GM19452 (cell line): ENCODE measurements around the gene IDNK.
A peak's percentile ranks its signal among the peaks of the same experiment; 100 is the strongest.
"Not testable (repeated sequence)": the region's sequence is repeated elsewhere in the genome, so short reads cannot be mapped to it uniquely, and the experiment has no call there.

Source experiments
- ATAC-seq: cut with Tn5 transposase; IDR thresholded peaks from one replicate; pipeline ENCODE4 v1.9.1; 2021; ENCODE audit not compliant: unreplicated experiment

Gene IDNK

DNA sequence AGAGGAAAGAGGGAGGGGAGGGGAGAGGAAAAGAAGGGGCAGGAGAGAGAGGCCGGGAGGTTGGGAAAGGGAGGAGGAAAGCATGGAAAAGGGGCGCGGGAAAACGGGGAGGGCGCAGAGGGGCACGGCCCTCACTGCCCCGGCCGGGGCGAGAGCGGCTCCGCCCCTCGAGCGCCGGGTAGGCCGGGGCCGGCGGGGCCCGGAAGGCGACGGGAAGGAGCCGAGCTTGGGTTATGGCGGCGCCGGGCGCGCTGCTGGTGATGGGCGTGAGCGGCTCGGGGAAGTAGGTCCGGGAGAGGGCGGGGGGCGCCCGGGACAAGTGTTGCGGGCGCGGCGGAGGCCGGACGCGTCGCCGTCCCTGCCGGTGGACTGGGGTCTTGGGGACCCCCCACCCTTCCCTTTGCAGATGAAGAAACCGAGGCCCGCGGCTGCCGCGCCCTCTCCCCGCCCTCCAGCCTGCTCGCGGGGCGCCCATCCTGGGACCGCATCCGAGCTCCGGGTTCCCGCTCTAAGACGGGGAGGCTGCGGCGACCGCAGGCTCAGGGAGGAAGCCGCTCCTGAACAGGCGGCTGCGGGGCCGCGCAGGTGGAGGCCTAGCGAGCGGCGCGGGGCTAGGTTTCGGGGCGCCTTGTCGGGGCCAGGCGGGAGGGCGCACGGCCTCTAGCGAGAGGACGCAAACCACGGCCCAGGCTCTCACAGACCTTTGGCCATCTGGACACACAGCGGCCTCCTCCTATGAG, at the start of gene IDNK:
Gene IDNK, plus strand, starts transcription at position 205 of the 740 bp plus-strand sequence. Its CDS starts 29 bp downstream, at position 234.
- ATAC-seq: peak; percentile 86

DNA sequence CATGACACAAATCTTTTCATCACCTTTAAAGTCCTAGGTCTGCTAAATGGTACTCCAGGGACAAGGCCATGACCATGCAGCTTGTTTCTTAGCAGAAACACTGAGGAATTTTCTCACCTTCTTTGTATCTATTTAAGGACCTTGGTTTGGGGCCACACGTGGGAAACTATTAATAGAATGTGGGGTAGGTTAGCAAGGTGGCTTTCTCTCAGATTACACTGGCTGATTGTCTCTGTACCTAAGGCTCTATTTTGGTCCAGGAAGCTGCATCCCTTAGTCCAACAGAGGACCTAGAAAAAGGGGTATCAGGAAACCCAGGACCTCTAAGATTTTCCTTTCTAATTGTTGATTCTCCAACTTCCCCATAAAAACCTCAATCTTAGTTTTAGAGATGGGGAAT, 48.5 kb upstream of the IDNK start:
- no peak for ATAC-seq

DNA sequence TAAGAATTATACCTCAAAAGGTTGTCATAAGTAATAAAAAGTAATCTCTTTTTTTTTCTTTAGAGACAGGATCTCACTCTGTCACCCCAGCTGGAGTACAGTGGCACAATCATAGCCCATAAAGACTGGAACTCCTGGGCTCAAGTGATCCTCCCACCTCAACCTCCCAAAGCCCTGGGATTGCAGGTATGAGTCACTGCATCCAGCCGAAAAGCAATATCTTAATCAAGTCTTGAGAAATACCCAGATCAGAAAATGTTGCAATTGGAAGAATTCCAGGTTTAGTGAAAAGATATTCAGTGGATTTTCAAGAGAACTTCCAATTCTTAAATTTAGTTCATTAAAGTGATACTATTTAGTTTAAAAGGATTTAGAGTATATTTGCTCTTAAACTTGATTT, 40.9 kb upstream of the IDNK start:
- no peak for ATAC-seq

DNA sequence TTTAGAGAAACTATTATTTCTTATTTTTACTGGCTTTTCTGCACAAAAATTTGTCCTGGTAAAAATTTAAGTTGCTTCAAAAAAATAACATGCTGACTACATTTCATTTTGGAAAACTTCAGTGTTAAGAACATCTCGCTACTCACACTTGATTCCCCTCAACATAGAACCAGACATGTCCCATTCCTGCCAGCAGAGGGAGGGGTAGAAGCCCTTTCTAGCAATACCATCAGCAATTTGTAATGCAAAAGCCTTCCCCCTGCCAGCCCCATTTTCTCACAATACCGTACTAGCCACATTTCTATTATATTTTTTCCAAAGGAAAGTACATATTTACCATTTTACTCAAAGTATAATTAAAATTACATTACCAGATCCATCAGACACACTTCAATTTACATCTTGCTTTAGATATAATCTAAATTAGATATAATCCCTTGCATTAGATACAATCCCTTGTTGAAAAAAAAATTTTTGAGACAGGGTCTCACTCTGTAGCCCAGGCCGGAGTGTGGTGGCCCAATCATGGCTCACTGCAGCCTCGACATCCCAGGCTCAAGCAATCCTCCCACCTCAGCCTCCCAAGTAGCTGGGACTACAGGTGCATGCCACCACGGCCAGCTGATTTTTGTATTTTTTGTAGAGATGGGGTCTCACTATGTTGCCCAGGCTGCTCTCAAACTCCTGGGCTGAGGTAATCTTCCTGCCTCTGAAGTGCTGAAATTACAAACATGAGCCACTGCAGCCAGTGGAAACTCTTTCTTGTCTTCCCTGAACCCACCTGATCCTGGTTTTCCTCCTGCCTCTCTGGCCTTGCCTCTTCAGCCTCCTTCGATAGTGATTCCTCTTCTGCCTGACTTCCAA, 39.6 kb upstream of the IDNK start:
- no peak for ATAC-seq

DNA sequence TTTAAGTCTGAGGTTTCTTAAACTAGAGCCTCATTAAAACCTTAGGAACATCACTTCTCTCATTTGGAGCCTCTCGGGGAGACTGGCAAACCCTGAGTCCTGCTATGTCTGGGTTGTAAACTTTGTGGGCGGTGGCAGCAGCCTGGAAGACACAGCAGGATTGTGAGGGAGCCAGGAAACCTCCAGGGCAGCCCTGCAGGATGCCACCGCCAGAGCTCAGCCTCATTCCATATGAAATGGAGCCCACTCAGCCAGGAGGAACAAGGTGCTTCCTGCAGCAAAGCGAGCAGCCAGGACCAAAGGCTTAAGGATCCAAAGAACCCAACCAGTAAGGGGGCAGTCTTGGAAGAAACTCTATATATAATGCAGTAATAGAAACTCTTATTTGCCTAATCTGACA, 37.9 kb upstream of the IDNK start:
- no peak for ATAC-seq

DNA sequence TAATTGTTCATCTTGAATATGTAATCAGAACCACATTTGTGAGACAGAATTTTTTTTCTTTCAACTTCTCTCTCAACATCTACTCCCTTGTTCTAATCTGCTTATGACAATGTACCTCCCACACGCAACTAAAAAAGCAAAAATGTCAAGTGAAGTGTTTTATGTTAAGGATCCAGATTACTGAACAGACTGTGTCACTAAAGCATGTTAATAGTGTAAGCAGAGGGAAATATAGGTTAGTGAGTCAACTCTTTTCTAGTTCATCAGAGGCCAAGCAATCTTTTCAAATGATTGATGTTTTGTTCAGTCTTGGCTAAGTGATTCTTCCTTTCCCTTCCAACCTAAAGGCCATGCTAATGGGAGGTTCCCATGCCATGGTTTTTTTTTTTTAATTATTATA, 34.7 kb upstream of the IDNK start:
- ATAC-seq: no peak

DNA sequence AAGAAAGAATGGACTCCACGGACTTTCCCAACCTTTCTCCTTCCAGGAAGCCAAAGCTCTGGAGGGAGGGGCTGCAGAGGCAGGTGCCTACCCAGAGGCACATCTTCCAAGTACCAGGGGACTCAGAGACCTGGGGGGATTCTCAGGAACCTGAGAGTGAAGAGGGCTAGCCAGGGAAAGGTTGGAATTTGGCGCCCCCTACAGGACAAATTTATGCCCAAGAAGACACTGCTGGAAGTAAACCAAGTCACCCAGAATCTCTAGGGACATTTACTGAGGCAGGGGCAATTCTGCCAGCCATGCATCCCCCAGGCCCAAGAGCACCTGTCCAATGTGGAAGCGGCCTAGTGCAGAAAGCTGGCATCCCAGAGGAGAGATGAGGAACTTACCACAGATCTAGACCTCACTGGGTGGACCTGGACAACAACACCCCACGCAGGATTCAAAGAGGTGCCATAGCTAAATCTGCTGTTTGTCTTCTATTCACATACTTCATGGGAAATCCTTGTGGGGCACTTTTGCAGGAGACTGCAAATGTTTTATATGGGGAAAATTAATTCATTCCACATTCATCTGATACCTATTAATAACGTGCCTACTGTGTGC, 25.9 kb upstream of the IDNK start:
- peak; percentile 61 for ATAC-seq

DNA sequence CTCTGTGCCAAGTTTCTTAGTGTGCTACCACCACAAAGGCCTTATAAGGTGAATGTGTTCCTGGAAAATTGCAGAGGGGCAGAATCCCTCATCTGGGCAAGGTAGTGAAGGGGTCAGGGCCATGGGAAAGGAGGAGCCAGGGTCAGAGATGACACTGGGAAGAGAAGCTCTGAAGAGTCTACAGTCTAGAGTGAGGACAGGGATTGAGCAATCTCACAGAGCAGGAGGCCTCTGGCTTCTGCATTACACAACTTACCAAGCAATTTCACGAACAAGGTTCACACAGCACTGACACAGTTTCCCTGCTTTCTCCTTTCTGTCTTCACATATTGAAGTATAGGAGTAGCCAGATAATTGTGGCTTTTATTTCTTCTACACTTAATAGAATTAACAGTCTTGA, 24.5 kb upstream of the IDNK start:
- ATAC-seq: no peak

DNA sequence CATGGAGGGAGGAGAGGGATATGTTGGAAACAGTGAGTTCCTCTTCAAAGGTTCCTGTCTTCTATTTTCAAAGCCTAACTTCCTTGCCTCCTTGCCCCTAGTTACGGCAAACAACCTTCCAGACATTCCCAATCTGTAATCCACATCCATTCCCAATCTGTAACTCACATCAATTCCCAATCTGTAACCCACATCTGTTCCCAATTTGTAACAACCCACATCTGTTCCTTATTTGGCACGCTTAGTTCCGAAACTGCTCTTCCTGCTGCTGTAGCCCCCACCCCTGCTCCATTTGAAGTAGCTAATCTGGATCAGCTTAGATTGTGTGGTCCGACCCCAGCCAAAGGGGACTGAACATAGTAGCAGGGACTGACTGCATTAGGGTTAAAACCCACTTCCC, 23.9 kb upstream of the IDNK start:
- no peak for ATAC-seq

DNA sequence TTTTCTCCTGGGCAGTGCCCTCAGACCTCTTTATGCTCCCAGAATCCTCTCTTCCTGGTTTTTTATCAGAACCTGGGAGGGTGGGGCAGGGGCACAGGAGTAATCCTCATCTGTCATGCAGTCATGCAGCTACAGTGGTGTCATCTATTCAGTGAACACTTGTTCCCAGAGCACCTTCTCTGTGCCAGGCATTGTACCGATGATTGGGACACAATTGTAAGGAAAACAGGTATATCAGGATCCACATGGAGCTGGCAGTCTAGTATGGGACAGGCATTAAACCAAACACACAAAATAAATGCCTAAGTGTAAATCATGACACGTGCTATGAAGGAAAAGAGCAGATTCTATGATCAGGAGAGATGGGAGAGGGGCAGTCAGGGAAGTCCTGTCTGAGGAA, 21.5 kb upstream of the IDNK start:
- no peak for ATAC-seq

DNA sequence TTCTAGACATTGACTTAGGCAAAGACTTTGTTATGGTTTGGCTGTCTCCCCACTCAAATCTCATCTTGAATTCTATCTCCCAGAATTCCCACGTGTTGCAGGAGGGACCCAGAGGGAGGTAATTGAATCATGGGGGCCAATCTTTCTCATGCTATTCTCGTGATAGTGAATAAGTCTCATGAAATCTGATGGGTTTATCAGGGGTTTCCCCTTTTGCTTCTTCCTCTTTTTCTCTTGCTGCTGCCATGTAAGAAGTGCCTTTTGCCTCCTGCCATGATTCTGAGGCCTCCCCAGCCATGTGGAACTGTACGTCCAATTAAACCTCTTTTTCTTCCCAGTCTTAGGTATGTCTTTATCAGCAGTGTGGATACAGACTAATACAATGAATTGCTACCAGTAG, 15.3 kb upstream of the IDNK start:
- not testable (repeated sequence) for ATAC-seq

DNA sequence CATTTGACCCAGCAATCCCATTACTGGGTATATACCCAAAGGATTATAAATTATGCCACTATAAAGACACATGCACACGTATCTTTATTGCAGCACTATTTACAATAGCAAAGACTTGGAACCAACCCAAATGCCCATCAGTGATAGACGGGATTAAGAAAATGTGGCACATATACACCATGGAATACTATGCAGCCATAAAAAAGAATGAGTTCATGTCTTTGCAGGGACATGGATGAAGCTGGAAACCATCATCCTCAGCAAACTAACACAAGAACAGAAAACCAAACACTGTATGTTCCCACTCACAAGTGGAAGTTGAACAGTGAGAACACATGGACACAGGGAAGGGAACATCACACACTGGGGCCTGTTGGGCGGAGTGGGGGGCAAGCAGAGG, 9.6 kb upstream of the IDNK start:
- ATAC-seq: not testable (repeated sequence)

DNA sequence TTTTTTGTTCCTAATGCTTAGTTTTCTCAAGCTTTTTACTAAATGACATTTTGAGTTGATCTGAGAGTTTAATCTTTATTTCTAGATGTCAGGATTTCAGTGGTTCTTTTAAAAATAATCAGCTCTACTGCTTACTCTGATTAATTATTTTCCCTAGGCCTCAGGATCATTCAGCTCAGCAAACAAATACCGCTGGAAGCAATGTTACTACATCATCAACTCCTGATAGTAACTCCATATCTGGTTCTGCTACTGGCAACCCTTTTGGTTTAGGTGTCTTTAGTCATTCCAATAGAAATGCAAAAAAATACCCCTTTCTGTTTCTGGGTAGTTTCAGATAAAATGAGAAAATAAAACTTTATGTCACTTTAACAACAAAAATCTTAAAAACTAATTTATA, 5.6 kb upstream of the IDNK start:
- ATAC-seq: no peak

DNA sequence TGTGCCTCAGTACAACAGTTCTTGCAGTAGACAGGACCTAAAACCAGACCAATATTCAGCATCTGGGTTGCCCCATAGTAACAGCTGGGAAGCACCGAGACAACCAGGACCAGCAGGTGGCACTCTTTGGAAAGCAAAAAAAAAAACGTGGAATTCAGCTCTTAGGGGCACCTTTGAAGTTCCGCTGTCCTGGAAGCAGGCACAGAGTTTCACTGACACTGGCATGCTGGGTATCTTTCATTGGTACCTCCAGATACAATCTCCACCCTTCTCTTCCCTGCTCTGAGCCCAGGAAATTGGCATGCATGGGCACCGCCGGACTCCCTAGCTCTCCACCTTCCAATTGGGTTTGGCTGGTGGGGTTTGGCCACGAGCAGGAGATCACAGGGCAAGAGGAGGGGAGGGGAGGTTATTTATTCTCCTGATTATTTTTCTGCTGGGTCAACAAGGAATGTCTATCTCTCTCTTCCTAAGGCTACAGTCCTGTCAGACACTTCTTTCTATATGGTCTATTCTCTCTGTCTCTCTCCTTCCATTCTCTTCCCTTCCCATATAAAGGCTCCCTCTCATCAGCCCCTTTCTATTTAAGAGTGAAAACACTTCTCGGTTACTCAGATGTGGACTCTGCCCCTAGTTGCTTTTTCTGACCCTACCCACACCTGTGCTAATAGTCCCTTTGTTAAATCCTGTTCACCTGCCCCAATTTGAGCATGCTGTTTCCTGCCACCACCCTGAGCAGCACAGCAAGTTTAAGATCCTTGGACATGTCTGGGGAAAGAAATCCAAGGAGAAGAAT, 1.9 kb upstream of the IDNK start:
- ATAC-seq: no peak

DNA sequence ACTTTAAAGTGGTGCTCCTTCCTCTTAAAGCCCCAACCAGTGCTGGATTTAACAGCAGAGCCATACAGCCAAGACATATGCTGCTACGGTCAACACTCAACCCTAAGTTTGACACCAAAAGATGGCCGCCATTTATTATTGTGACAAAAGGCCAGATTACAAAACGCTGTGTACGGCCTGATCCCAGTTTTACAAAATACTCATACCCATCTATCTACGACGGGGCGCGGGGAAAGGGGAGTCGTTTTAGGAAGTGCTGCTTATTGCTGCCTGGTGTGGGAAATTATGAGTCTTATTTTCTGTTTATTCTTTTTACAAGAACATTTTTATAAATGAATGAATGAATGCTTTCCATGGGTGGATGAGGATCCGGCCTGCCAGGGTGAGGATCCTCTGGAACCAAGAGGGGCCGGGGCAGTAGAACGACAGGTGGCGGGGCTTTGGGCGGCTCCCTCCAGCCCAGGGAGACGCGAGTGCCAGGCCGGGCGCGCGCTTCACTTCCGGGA, 457 bp upstream of the IDNK start:
- ATAC-seq: peak; percentile 46

DNA sequence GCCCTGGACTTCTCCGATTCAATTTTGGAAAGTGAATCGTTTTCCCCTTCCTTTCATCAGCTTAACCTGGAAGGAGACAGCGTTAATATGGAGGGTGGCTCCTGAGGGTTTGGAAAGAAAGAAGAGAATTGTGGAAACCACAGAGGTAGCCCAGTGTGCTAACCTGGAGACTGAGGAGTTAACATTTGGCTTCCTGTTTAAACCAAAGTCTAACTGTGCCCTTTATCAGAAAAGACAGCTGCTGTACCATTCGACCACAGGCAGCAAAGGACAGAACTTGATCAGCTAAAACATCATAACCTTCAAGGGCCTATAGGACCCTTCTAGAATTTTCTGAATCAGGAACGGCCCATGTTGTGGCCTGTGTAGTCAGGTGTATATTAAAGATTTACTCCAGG, 735 bp downstream of the IDNK start:
- peak; percentile 20 for ATAC-seq

DNA sequence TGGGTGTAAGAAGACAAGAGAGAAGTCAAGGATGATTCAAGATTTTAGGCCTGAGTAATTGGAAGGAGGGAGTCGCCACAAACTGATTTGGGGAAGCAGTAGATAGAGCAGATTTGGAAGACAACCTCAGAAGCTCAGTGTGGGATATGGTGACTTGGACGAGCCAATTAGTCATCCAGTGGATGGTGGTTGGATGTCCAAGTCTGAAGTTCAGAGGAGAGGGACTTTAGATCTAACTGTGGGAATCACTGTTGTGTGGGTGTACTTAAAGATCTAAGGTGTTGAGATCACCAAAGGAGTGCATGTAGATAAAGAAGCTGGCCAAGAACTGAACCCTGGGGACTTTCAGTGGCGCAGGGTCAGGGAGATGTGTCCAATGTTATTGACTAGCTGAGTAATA, 2.2 kb downstream of the IDNK start:
- ATAC-seq: no peak

DNA sequence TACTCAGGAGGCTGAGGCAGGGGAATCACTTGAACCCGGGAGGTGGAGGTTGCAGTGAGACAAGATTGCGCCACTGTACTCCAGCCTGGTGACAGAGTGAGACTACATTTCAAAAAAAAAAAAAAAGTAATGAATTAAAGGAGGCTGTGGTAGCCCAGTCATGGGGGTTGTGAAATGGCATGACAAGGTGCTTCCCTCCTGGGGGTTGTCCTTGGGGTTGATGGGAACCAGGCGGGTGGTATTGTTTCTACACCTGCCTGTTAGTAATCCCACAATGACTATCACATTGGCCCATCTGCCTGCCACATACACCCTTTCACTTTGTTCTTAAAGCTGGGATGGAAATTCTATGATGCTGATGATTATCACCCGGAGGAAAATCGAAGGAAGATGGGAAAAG, 5.6 kb downstream of the IDNK start:
- ATAC-seq: no peak

DNA sequence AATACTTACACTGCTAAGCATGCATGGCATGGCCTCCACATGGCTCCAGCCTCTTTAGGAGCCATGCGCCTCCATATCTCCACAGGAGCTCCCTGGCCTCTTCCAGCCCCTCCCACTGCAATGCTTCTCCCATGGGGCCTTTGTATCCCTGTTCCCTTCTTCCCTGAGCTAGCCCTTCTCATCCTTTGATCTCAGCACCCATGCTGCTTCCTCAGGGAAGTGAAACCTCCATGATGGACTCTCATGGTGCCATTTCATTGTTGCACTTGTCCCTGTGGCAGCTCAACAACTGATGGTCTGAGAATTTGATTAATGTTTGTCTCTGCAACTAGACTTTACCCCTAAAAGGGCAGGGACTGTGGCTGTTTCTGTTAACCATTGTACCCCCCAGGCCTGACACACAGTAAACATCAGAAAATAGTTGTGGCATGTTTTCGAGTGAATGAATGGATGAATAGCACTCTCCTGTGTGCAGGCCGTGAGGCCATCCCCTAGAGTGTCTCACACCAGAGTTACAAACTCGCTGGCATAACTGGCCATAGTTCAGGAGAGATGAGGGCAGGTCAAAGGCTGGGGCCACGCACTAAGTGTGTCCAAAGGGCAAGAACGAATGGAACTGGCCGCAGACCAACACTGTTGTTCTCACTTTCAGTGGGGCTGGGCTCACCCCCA, 6.6 kb downstream of the IDNK start:
- no peak for ATAC-seq

DNA sequence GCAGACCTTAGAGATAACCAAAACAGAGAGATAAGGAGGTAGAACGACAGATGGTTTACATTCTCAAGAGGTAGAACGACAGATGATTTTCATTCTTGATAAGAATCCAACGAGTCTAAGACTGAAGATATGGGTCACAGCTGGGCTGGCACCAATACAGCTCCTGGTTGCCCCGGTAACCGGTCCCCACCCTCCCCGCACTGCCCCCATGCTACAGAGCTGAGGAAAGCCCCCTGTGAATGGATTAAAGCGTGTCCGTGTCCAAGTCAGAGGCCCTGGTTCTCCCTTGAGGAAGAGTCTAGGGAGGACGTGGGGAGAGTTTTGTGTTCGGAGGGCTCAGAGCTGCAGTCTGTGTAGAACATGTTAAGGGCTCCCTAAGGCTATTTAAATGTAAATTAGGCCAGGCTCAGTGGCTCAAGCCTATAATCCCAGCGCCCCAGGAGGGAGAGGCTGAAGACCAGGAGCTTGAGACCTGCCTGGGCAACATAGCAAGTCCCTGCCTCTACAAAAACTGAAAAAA, 8.1 kb downstream of the IDNK start:
- ATAC-seq: no peak
